Liver (tissue), 9 donors: ENCODE data around the gene KIF18B. TPM values are rescaled to one million over a fixed set of nuclear protein-coding genes. Genes with fewer than 3 reads are reported as not detected.

Experiments used
- DNase-seq: peaks from one replicate; pipeline ENCODE4 v3.0.0-alpha.2; 2017; ENCODE audit warnings: low spot score
- H3K27ac ChIP-seq, 2 donors: one replicate each; pipeline ENCODE4 v1.7.0; 2013; ENCODE audit warnings: inconsistent platforms in 2 of 2, low read length in 2 of 2, control low read depth in 1 of 2, low read depth in 1 of 2, mild to moderate bottlenecking in 1 of 2
- H3K27me3 ChIP-seq, 4 donors: one replicate each; pipeline versions ENCODE4 v1.6.1 to v1.7.0; 2013; ENCODE audit warnings: low read length in 3 of 4, inconsistent platforms in 1 of 4, mild to moderate bottlenecking in 1 of 4, moderate library complexity in 1 of 4; ENCODE audit not compliant: control insufficient read depth in 4 of 4, insufficient read depth in 4 of 4
- H3K36me3 ChIP-seq, 4 donors: one replicate each; pipeline versions ENCODE4 v1.6.1 to v1.7.0; 2013; ENCODE audit warnings: low read length in 3 of 4, mild to moderate bottlenecking in 3 of 4, low read depth in 1 of 4, moderate library complexity in 1 of 4; ENCODE audit not compliant: control insufficient read depth in 4 of 4, insufficient read depth in 3 of 4
- H3K4me1 ChIP-seq, 4 donors: one replicate each; pipeline versions ENCODE4 v1.6.1 to v1.7.0; 2013; ENCODE audit warnings: low read length in 3 of 4, mild to moderate bottlenecking in 3 of 4, moderate library complexity in 1 of 4; ENCODE audit not compliant: control insufficient read depth in 4 of 4, insufficient read depth in 4 of 4
- H3K4me3 ChIP-seq, 3 donors: one replicate each; pipeline versions ENCODE4 v1.6.1 to v1.7.0; 2013; ENCODE audit warnings: low read length in 3 of 3, control low read depth in 1 of 3, low read depth in 1 of 3, mild to moderate bottlenecking in 1 of 3
- H3K9ac ChIP-seq, 2 donors: one replicate each; pipeline ENCODE4 v1.7.0; 2013; ENCODE audit warnings: low read length in 2 of 2, mild to moderate bottlenecking in 2 of 2, moderate library complexity in 2 of 2, control low read depth in 1 of 2, low read depth in 1 of 2
- H3K9me3 ChIP-seq, 4 donors: one replicate each; pipeline versions ENCODE4 v1.6.1 to v1.7.0; 2013; ENCODE audit warnings: low read length in 3 of 4; ENCODE audit not compliant: control insufficient read depth in 4 of 4
- FOXA2 ChIP-seq: IDR thresholded peaks from 2 replicates; pipeline ENCODE4 v1.6.1; 2016; ENCODE audit warnings: antibody characterized with exemption
- GABPA ChIP-seq, 2 donors: IDR thresholded peaks in 1 of 2; conservative IDR thresholded peaks in 1 of 2; 2 replicates each; pipeline ENCODE4 v1.6.1; 2016; ENCODE audit warnings: antibody characterized with exemption in 2 of 2, mild to moderate bottlenecking in 1 of 2, moderate library complexity in 1 of 2
- HNF4A ChIP-seq, 2 donors: conservative IDR thresholded peaks; 2 replicates each; pipeline ENCODE4 v1.6.1; 2016; ENCODE audit warnings: antibody characterized with exemption in 2 of 2, mild to moderate bottlenecking in 2 of 2
- HNF4G ChIP-seq: IDR thresholded peaks from 2 replicates; pipeline ENCODE4 v1.6.1; 2016; ENCODE audit warnings: antibody characterized with exemption
- JUND ChIP-seq, 2 donors: IDR thresholded peaks; 2 replicates each; pipeline ENCODE4 v1.6.1; 2016; ENCODE audit warnings: antibody characterized with exemption in 2 of 2
- RAD21 ChIP-seq, 2 donors: IDR thresholded peaks; 2 replicates each; pipeline ENCODE4 v1.6.1; 2016; ENCODE audit warnings: antibody characterized with exemption in 2 of 2, mild to moderate bottlenecking in 2 of 2
- RXRA ChIP-seq, 2 donors: IDR thresholded peaks; 2 replicates each; pipeline ENCODE4 v1.6.1; 2017 to 2018; ENCODE audit warnings: antibody characterized with exemption in 2 of 2, mild to moderate bottlenecking in 1 of 2
- WGBS: extraction: QIAGEN DNeasy Blood & Tissue Kit; methylation state at CpG from one replicate; pipeline ENCODE4 v1.1.7; 2013; 5-methylcytosine and 5-hydroxymethylcytosine counted together
- polyA plus RNA-seq, 2 donors: library from polyadenylated mRNA; stranded (reverse) in 1 of 2; unstranded in 1 of 2; fragments of 200-250 nt in 1 of 2; fragments of >200 nt in 1 of 2; fragmentation: Nextera tagmentation in 1 of 2; extraction: Ambion mirVana in 1 of 2; gene quantifications; one replicate each; pipeline versions ENCODE4 v1.2.1 to v1.2.3, GENCODE V29; 2013 to 2015
- total RNA-seq, 2 donors: library from RNA; depleted of rRNA; stranded (reverse); fragments of >200 nt; gene quantifications; one replicate each; pipeline ENCODE4 v1.2.3, GENCODE V29; 2014
- TF ChIP-seq, protein P1 (sequence below): fragments of 150-350 bp; IDR thresholded peaks from 2 replicates; pipeline ENCODE4 v1.5.1; 2017; ENCODE audit warnings: improper control_type of control experiment, low read depth, low read length; ENCODE audit not compliant: missing input control
- TF ChIP-seq, protein P2 (sequence below): IDR thresholded peaks from 2 replicates; pipeline ENCODE4 v1.6.1; 2016; ENCODE audit warnings: antibody characterized with exemption
- donor health status: healthy.
- donor health status: healthy.
- donor health status: healthy.
- donor health status: healthy.
- donor health status: healthy.

Gene KIF18B
- total and polyA plus RNA-seq, 4 donors, result under 0.01 to 11.9 (median 0.48) TPM

DNA sequence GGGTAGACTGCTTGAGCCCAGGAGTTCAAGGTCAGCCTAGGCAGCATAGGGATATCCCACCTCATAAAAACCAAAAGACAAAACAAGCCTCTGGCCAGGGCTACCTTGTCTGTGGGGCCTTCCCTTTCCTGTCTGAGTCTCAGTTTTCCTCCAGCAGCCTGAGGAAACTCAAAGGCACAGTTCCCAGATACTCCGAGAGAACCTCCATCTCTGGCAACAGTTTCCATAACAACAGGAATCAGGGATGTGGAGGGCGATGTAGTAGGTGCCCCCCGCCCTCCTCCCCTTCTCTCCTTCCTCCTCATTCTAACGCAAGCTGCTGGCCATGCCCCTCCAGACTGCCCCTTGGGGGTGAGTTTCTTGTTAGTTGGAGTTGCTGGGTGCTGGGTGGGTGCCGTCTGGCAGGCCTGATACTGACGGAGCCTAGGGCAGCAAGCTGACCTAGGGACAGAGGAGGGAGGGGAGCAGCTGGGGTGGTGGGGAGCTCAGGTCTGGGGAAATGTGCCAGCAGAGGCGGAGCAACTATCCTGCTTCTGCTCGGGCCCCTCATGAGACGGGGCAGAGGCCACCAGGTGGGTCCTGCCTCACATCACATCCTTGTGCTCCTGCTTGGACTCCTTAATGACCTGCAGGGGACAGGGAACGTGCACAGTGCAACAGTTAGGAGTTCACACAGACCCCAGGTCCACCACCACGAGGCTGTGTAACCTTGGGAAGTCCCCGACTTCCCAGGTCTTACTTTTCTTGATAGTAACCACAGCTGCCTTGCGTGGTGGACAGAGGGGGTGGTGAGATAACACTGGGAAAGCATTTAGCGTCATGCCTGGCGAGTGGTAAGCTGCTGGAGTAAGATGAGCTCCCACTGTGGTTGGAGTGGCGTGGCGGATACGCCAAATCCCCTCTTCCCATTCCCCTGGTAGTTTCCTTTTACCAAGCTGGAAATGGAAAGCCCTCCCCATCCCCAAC lies 40.5 kb downstream of the KIF18B start (continued):
- TF ChIP-seq, protein P1, sequence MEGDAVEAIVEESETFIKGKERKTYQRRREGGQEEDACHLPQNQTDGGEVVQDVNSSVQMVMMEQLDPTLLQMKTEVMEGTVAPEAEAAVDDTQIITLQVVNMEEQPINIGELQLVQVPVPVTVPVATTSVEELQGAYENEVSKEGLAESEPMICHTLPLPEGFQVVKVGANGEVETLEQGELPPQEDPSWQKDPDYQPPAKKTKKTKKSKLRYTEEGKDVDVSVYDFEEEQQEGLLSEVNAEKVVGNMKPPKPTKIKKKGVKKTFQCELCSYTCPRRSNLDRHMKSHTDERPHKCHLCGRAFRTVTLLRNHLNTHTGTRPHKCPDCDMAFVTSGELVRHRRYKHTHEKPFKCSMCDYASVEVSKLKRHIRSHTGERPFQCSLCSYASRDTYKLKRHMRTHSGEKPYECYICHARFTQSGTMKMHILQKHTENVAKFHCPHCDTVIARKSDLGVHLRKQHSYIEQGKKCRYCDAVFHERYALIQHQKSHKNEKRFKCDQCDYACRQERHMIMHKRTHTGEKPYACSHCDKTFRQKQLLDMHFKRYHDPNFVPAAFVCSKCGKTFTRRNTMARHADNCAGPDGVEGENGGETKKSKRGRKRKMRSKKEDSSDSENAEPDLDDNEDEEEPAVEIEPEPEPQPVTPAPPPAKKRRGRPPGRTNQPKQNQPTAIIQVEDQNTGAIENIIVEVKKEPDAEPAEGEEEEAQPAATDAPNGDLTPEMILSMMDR, result no peak
- TF ChIP-seq JUND (IDR thresholded peaks at IDR 0.05), result no peak
- no peak for TF ChIP-seq FOXA2
- no peak for TF ChIP-seq RXRA (IDR thresholded peaks at IDR 0.05)
- TF ChIP-seq, protein P2, sequence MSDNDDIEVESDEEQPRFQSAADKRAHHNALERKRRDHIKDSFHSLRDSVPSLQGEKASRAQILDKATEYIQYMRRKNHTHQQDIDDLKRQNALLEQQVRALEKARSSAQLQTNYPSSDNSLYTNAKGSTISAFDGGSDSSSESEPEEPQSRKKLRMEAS, result no peak
- TF ChIP-seq HNF4G, result no peak
- TF ChIP-seq RAD21 (IDR thresholded peaks at IDR 0.05), result no peak

DNA sequence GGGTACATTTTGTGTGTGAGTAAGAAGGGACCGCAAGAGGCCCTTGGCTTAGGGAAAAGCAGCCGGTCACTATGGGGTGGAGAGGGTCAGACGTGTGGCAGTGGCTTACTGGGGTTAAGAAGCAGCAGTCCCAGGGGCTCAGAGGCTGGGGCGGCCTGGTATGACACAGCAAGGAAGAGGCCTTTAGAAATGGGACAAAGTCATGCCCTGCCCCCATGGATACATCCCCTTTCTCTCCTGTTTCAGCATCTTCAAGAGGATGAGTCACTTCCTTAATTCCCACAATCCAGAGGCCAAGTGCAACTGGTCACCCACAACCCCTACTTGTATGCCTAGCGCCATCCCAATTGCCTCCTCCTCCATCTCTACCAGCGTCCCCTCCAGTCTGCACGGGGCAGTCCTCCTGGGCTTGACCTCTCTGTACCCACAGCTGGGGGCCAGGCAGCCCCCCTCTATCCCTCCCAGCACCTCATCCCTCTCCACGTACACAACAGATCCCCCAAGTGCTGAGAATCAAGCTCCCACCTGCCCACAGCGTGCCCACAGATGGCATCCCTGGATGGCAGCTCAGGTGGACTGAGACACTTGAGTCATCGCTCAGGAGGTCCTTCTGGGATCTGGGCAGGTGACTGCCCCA lies 41.4 kb downstream of the KIF18B start:
- no peak overlapping the region for H3K9ac ChIP-seq
- DNase-seq, result no peak
- 86% methylated on average over 10 of the region's 10 CpGs for WGBS
- TF ChIP-seq GABPA (IDR thresholded peaks at IDR 0.05 in 1 of 2, conservative IDR thresholded peaks at IDR 0.05 in 1 of 2), result no peak
- H3K27ac ChIP-seq, result no peak overlapping the region
- no peaks in the 10 kb centered on the region for H3K9me3 ChIP-seq
- H3K4me1 ChIP-seq, result peaks cover 0 to 8% (median 3%) of the 10 kb centered on the region in 4 donors
- H3K4me3 ChIP-seq, result no peak overlapping the region
- H3K36me3 ChIP-seq, result no peaks in the 10 kb centered on the region
- H3K27me3 ChIP-seq, result no peaks in the 10 kb centered on the region

DNA sequence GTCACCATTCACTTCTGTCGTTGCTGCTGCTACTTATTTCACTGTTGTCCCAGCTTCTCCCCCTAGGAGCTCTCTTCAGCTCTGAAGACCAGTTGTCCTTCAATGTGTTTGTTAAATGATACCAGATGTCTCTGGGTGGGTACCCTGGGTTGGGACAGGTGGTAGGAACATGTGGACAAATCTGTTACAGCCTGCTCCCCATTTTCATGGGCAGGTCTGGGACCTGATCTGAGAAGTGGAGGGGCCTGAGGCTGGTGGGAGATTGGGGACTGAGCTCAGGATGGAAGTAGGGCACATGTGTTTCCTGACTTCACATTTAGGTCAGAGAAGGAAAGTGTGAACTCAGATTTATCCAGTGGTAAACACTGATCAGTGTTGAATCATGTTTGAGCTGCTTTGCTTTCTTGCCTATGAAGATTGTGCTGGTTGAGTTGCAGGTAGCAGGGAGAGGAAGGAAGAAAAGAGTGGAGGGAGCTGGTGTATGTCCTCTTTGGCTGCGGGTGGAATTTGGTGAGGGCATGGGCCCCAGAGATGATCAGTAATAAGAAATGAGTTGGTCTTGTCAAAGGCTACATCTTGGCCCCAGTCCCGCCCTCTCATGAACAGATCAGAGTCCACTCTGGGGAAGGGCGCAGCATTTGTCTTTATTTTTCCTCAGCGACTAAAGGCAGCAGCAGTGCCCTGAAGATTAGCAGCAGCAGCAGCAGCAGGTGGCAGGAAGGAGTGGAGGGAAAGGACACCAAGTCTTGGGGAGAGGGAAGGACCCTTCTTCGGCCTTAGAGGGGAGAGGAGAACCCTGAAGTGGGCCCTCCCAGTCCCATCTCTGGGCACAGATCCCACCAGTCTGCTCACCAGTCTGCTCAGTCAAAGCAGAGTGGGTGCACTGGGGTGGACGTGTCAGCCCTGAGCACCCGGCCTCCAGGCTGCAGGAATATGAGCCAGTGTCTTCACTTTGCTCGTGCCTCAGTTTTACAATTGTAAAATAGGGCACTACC lies 42.3 kb downstream of the KIF18B start:
- no peak overlapping the region for H3K4me3 ChIP-seq
- H3K9ac ChIP-seq, result no peak overlapping the region
- 76% methylated on average over 9 of the region's 9 CpGs for WGBS
- TF ChIP-seq HNF4A (conservative IDR thresholded peaks at IDR 0.05) (peak in 1 of 2 donors; percentile 8), FOXA2 (no peak)
- DNase-seq, result no peak
- no peaks in the 10 kb centered on the region for H3K36me3 ChIP-seq
- no peaks in the 10 kb centered on the region for H3K27me3 ChIP-seq
- H3K9me3 ChIP-seq, result no peaks in the 10 kb centered on the region
- H3K27ac ChIP-seq, result no peak overlapping the region
- peaks cover 0 to 4% (median 1%) of the 10 kb centered on the region in 4 donors for H3K4me1 ChIP-seq
